Smooth muscle cell (in vitro differentiated cells): ENCODE results near the gene S100A5. TPM values are rescaled to one million over a fixed set of nuclear protein-coding genes. Genes with fewer than 3 reads are reported as not detected.
A peak's percentile ranks its signal among the peaks of the same experiment; 100 is the strongest.

Experiments used
- DNase-seq: peaks from one replicate; lab custom pipeline; 2025; ENCODE audit not compliant: unreplicated experiment; lab: John Stamatoyannopoulos, UW
- H2AFZ ChIP-seq: fragments of 200-600 bp; sonication (generic); 2 replicates; pipeline ENCODE4 v1.6.0; 2016; ENCODE audit warnings: antibody characterized with exemption, low read depth, mild to moderate bottlenecking
- H3F3A ChIP-seq: fragments of 200-600 bp; sonication (generic); 2 replicates; pipeline ENCODE4 v1.6.0; 2017; ENCODE audit warnings: antibody characterized with exemption, low read depth
- H3K27ac ChIP-seq: fragments of 200-600 bp; sonication (generic); 2 replicates; pipeline ENCODE4 v1.5.1; 2016; ENCODE audit warnings: low read depth, mild to moderate bottlenecking
- H3K27me3 ChIP-seq: fragments of 200-600 bp; sonication (generic); 2 replicates; pipeline ENCODE4 v1.6.1; 2016; ENCODE audit warnings: low read depth, mild to moderate bottlenecking
- H3K36me3 ChIP-seq: fragments of 200-600 bp; sonication (generic); 2 replicates; pipeline ENCODE4 v1.5.1; 2016; ENCODE audit warnings: low read depth
- H3K4me1 ChIP-seq: fragments of 200-600 bp; sonication (generic); 2 replicates; pipeline ENCODE4 v1.5.1; 2016; ENCODE audit warnings: low read depth
- H3K4me2 ChIP-seq: fragments of 200-600 bp; sonication (generic); 2 replicates; pipeline ENCODE4 v1.6.0; 2016; ENCODE audit warnings: mild to moderate bottlenecking
- H3K4me3 ChIP-seq: fragments of 200-600 bp; sonication (generic); 2 replicates; pipeline ENCODE4 v1.5.1; 2016; ENCODE audit warnings: mild to moderate bottlenecking
- H3K79me2 ChIP-seq: fragments of 200-600 bp; sonication (generic); 2 replicates; pipeline ENCODE4 v1.6.0; 2016; ENCODE audit warnings: low read depth, mild to moderate bottlenecking
- H3K9ac ChIP-seq: fragments of 200-600 bp; sonication (generic); 2 replicates; pipeline ENCODE4 v1.6.0; 2016; ENCODE audit warnings: low read depth
- H3K9me3 ChIP-seq: fragments of 200-600 bp; sonication (generic); replicated peaks from 2 replicates; pipeline ENCODE4 v1.5.1; 2016; ENCODE audit warnings: low read depth
- H4K20me1 ChIP-seq: fragments of 200-600 bp; sonication (generic); 2 replicates; pipeline ENCODE4 v1.6.0; 2016; ENCODE audit warnings: low read depth
- CTCF ChIP-seq: fragments of 200-600 bp; sonication (generic); IDR thresholded peaks from 2 replicates; pipeline ENCODE4 v1.5.1; 2017; ENCODE audit warnings: borderline replicate concordance, mild to moderate bottlenecking, antibody characterized with exemption; ENCODE audit not compliant: insufficient read depth, poor library complexity, severe bottlenecking
- WGBS: methylation state at CpG from one replicate; pipeline ENCODE4 v1.1.7; 2016; ENCODE audit warnings: low lambda C conversion rate; 5-methylcytosine and 5-hydroxymethylcytosine counted together
- polyA plus RNA-seq: library from polyadenylated mRNA; unstranded; fragments of >200 nt; fragmentation: Nextera tagmentation; extraction: Ambion mirVana; gene quantifications from 2 replicates; pipeline ENCODE4 v1.2.1, GENCODE V29; 2016
- total RNA-seq: library from RNA; depleted of rRNA; stranded (reverse); fragments of >200 nt; gene quantifications from 2 replicates; pipeline ENCODE4 v1.2.3, GENCODE V29; 2014

The S100A5 gene
- total and polyA plus RNA-seq, 2 experiments from 2014 or later: 1.6 to 6.2 TPM

GRCh38 chr1:153573351-153573750, 32.6 kb upstream of the S100A5 start:
- WGBS: 74% methylated on average over 3 of the region's 3 CpGs
- H2AFZ ChIP-seq: no peak overlapping the region

GRCh38 chr1:153572569-153573015, 31.9 kb upstream of the S100A5 start:
- H3K4me1 ChIP-seq: peaks cover 8% of the 10 kb centered on the region
- H3K4me3 ChIP-seq: no peak overlapping the region
- H4K20me1 ChIP-seq: no peaks in the 10 kb centered on the region
- no peaks in the 10 kb centered on the region for H3F3A ChIP-seq
- H2AFZ ChIP-seq: no peak overlapping the region
- DNase-seq: peak; percentile 9
- TF ChIP-seq CTCF: peak; percentile 61
- peak overlapping the region; percentile 80 for H3K27ac ChIP-seq
- H3K4me2 ChIP-seq: peak overlapping the region; percentile 40
- no peak overlapping the region for H3K9ac ChIP-seq
- H3K9me3 ChIP-seq: no peaks in the 10 kb centered on the region
- no peaks in the 10 kb centered on the region for H3K27me3 ChIP-seq
- H3K79me2 ChIP-seq: no peaks in the 10 kb centered on the region
- H3K36me3 ChIP-seq: no peaks in the 10 kb centered on the region
- WGBS: 28% methylated on average over 3 of the region's 3 CpGs

More at GRCh38 chr1:153573351-153573750, 32.6 kb upstream of the S100A5 start:
- peaks cover 4% of the 10 kb centered on the region for H3K4me1 ChIP-seq
- H3K9ac ChIP-seq: peak overlapping the region; percentile 30
- no peak for DNase-seq
- H4K20me1 ChIP-seq: no peaks in the 10 kb centered on the region
- H3K79me2 ChIP-seq: no peaks in the 10 kb centered on the region
- H3K4me2 ChIP-seq: peak overlapping the region; percentile 40
- H3F3A ChIP-seq: no peaks in the 10 kb centered on the region
- TF ChIP-seq CTCF: no peak
- H3K36me3 ChIP-seq: no peaks in the 10 kb centered on the region
- H3K4me3 ChIP-seq: no peak overlapping the region
- no peaks in the 10 kb centered on the region for H3K27me3 ChIP-seq
- H3K9me3 ChIP-seq: no peaks in the 10 kb centered on the region
- H3K27ac ChIP-seq: peak overlapping the region; percentile 80

- H3K27me3 ChIP-seq: no peaks in the 10 kb centered on the region
- H3K79me2 ChIP-seq: no peaks in the 10 kb centered on the region
- H3K4me1 ChIP-seq: peaks cover 17% of the 10 kb centered on the region
- no peak for TF ChIP-seq CTCF
- DNase-seq: no peak
- H3F3A ChIP-seq: peaks cover 5% of the 10 kb centered on the region
- H4K20me1 ChIP-seq: no peaks in the 10 kb centered on the region
- H2AFZ ChIP-seq: no peak overlapping the region
- H3K36me3 ChIP-seq: no peaks in the 10 kb centered on the region
- H3K9ac ChIP-seq: no peak overlapping the region
- no peak overlapping the region for H3K4me2 ChIP-seq
- no peak overlapping the region for H3K27ac ChIP-seq
- WGBS: 76% methylated on average over 7 of the region's 7 CpGs
- H3K9me3 ChIP-seq: no peaks in the 10 kb centered on the region
- no peak overlapping the region for H3K4me3 ChIP-seq
These were observed 31.0 kb upstream of the S100A5 start for GRCh38 chr1:153571706-153572105.

GRCh38 chr1:153570874-153571273, 30.1 kb upstream of the S100A5 start:
- Histone ChIP-seq H2AFZ (no peak overlapping the region), H3F3A (peaks cover 7% of the 10 kb centered on the region), H3K36me3 (no peaks in the 10 kb centered on the region), H3K4me3 (no peak overlapping the region), H3K4me1 (peaks cover 24% of the 10 kb centered on the region), H3K79me2 (no peaks in the 10 kb centered on the region), H3K4me2 (no peak overlapping the region), H3K27ac (no peak overlapping the region), H3K9ac (no peak overlapping the region), H4K20me1 (no peaks in the 10 kb centered on the region), H3K27me3 (no peaks in the 10 kb centered on the region), H3K9me3 (no peaks in the 10 kb centered on the region)
- no peak for TF ChIP-seq CTCF
- 96% methylated on average over 5 of the region's 5 CpGs for WGBS
- DNase-seq: no peak
